Stimulated activated CD4-positive, alpha-beta T cell treated with anti-CD3 and anti-CD28 coated beads, Interleukin-15, amount 100 ng/mL, for 1 hour (primary cell): Measurements from ENCODE around the gene KICS2.
"Not testable (repeated sequence)": the region's sequence is repeated elsewhere in the genome, so short reads cannot be mapped to it uniquely, and the experiment has no call there.

Experiments
- DNase-seq, 2 donors: peaks; one replicate each; pipeline ENCODE4 v3.0.0-alpha.2; 2020; ENCODE audit warnings: low read depth in 1 of 2, low spot score in 1 of 2

The KICS2 gene

DNA sequence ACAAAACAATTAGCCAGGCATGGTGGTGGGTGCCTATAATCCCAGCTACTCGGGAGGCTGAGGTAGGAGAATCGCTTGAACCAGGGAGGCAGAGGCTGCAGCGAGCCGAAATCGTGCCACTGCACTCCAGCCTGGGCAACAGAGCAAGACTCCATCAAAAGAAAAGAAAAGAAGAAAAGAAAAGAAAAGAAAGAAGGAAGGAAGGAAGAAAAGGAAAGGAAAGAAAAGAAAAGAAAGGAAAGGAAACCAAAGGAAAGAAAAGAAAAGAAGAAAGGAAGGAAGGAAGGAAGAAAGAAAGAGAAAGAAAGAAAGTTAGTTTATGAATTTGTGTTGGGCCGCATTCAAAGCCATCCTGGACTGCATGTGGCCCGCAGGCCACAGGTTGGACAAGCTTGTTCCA is 4.5 kb downstream of the KICS2 start:
- not testable (repeated sequence) for DNase-seq

DNA sequence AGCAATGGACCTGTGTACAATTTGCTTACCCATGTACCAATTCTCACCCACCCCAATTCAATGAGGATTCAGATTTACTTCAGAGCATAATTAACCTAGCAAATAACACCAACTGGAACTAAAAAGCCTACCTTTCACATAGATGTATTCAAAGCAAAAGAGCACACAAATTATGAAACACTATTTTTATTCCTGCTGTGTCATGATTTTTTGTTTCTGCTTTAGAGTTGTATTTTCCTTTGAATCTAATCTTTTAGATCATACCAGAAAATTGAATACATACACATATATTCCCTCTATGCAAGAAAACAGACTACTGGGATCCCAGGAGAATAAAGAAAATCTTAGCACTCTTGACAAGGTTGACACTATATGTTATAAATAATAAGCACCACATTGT is 5.9 kb downstream of the KICS2 start:
- DNase-seq = no peak

DNA sequence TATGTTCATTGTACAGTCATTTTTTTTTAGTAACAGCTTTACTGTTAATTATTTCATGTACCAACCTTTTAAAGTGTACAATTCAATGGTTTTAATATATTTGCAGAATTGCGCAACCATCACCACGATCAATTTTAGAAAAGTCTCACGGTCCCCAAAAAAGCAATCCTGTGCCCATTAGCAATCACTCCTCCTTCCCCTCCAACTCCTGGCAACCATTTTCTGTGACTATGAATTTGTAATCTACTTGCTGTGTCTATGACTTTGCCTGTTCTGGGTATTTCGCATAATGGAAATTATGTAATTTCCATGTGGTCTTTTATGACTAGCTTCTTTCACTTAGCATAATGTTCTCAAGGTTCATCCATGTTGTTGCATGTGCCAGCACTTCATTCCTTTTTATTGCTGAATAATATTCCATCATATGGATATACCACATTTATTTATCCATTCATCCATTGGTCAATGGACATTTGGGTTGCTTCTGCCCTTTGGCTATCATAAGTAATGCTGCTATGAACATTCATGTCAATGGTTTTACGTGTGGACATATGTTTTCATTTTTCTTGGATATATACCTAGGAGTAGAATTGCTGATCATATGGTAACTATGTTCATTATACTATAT is 9.9 kb downstream of the KICS2 start:
- no peak for DNase-seq

DNA sequence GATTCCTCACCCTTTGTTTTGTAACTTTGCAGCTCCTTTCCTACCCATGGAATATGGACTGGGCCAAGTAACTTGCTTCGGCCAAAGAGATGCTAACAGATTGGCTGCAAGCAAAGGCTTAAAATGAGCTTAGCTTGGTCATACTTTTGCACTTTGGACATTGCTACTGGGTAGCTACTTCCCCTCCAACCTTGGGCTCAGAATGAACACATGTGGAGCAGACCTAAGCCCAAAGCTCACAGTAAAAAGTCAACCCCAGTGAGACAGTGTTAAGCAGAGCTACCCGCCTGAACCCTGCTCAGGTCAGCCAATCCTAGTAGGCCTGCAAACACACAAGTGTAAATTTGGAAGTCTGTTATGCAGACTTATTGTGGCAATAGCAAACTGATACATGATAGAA is 14.6 kb downstream of the KICS2 start:
- no peak for DNase-seq

DNA sequence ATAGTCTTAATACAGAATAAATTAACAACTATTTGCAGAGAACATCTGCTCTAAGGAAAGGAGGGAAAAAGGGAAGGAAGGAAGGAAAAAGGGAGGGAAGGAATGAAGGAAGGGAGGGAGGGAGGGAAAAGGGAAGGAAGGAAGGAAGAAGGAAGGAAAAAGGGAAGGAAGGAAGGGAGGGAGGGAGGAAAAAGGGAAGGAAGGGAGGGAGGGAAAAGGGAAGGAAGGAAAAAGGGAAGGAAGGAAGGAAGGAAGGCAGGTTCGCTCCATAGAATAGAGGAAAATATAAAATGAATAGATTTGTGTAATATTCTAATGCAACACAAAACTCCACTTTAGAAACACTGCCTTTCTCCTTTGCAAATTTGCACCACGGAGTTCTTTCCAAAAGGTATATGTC is 16.6 kb downstream of the KICS2 start:
- no peak for DNase-seq

DNA sequence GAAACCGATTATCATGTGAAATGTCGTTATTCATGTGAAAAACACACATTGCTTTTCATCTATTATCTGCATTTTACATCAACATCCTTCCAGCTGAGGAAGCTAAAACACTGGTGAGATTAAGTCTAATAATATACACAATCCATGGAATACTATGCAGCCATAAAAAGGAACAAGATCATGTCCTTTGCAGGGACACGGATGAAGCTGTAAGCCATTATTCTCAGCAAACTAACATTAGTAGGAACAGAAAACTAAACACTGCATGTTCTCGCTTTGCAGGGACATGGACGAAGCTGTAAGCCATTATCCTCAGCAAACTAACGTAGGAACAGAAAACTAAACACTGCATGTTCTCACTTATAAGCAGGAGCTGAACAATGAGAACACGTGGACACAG is 18.3 kb downstream of the KICS2 start:
- no peak for DNase-seq

DNA sequence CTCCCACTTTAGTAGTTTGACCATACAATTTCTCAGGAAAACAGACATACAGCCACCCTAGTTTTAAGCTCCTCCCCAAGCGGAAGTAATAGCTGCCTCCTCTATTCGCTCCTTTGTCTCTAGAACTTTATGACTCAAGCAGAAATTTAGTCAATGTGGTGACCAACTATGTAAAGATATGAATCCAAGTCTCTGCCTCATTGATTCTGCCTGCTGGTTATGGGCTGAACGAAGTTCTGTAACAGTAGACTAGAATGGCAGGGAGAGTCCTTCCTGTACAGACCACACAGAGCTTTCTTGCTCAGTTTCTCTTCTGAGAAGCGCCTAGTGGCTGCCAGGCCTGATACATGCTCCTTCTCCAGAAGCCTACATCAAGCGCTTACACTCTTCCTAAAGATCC is 19.1 kb downstream of the KICS2 start:
- no peak for DNase-seq

DNA sequence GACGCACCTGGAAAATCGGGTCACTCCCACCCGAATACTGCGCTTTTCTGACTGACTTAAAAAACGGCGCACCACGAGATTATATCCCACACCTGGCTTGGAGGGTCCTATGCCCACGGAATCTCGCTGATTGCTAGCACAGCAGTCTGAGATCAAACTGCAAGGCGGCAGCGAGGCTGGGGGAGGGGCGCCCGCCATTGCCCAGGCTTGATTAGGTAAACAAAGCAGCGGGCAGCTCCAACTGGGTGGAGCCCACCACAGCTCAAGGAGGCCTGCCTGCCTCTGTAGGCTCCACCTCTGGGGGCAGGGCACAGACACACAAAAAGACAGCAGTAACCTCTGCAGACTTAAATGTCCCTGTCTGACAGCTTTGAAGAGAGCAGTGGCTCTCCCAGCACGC is 26.3 kb downstream of the KICS2 start:
- not testable (repeated sequence) for DNase-seq

DNA sequence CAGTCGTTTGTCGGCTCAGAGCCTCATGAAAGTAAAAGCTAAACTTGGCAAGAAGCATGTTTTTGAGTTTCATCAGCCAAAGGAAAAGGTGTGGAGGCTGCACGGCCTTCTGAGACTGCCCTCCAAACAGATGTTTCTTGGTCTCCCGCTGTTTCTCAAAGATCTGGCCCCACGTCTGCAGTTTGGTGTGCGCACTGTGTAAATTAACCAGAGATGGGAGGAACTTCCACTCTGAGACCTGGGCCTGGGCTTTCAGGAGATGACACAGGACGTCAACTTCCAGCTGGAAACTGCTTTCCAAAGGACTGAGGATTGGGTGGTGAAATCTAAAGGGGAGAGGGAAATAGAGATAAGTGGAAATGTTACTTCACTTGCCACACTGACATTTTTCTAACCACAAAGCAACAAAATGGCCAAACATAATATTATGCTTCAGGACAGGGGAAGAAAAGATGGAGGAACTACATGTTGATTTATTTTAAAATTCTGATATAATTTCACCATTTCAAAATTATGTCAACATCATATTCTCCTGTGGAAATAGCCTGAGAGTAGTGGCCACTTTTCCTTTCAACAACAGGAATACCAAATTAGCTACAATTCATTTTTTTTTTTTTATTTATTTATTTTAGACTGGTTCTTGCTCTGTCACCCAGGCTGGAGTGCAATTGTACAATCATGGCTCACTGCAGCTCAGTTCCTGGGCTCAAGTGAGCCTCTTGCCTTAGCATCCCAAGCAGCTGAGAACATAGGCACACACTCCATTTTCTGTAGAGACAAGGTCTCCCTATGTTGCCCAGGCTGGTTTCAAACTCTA is 27.6 kb downstream of the KICS2 start:
- DNase-seq = no peak

DNA sequence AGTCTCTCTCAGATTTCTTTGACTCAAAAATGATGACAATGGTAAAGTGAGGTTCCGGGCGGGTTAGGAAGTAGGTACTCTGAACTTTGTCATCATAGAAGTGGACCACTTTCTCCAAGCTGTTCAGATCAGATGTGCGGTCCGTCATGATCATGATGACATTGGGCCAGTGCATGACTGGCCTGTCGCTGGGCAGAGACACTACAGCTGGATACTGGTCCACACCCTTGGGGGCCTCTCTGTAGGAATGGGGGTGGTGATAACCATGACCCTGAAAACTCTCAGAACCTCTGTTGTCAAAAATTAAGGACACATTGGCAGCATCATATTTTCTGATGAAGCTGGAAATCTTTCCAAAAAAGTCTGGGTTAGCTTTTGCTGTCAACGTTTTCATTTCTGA is 28.2 kb downstream of the KICS2 start:
- no peak for DNase-seq

DNA sequence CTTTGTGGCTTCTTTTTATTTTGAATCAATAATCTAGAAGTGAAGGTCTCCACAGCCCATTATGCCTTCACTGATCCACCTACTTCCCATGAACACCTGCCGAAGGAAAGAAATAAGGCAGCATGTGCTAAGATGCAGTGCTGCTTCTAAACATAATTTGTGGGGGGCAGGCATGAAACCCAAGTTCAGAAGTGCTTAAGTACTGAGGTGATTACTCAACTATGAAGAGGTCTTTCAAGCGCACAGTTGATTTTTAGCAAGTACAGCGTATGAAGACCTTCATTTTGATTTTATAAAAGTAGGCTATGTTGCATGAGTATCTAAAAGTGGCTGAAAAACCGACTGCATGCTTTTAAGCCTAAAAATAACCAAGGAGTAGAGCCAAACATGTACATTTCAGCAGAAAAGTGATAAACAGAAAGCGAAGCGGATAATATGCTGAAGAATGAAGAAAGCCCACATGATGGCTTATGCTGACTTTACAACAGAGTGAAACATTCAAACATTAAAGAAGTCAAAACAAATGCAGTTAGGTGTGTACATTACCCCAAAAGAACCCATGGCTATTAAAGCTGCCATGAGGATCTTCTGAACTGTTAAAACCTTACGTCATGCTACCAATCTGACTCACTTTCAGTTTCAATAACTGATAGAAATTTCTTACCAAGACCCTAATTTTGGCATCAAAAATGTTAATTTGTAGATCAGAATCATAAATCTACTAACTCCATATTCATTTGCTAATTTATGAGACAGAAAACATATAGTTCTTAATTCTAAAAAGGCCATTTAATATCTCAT is 29.3 kb downstream of the KICS2 start:
- no peak for DNase-seq

DNA sequence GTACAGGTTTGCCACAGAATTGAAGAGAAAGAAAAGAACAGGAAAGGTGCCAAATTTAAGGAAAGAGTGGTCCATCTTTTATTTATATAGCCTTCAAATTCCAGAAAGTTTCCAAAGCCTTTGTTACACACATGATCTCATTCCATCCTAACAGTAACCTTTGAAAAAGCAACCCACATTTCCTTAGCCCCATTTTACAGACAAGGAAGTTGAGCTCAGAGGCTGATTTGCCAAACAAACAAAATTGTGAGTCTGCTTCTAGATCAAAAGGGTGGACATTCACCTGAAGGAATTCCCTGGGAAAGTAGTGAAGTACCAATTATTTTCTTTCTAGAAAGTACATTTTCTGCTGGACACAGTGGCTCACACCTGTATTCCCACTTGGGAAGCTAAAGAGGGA is 32.0 kb downstream of the KICS2 start:
- DNase-seq = no peak

DNA sequence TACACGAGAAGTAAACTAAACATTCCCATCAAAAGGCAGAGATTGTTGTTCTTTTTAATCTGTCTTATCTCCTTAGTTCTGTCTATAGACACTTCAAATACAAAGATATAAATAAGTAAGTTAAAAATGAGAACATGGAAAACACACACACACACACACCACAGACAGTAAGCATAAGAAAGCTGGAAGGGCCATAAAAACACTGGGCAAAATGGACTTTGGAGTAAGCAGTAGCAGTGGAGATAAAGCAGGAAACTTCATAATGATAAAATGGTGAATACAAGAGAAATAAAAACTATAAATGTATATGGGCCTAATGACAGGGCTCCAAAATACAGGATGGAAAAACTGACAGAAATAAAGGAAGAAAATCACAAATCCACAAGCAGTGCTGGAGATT is 32.6 kb downstream of the KICS2 start:
- no peak for DNase-seq

DNA sequence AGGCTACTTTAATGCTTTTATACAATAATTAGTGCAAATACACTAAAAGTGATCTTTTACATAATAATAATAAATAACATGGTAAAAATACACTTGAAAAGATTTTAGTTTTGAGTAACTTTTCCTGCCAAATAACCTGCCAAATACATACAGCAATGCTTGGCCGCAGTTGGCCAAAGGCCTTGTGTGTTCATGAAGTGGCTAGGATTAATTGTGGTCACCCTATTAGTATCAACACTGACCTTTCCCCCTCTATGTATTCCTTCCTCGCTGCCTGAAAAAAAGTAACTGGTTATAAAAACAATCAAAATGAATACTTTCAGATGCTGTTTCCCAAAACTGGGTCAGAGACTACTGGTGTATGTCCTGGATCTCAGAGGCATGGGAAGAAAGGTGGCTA is 34.3 kb downstream of the KICS2 start:
- DNase-seq = no peak

DNA sequence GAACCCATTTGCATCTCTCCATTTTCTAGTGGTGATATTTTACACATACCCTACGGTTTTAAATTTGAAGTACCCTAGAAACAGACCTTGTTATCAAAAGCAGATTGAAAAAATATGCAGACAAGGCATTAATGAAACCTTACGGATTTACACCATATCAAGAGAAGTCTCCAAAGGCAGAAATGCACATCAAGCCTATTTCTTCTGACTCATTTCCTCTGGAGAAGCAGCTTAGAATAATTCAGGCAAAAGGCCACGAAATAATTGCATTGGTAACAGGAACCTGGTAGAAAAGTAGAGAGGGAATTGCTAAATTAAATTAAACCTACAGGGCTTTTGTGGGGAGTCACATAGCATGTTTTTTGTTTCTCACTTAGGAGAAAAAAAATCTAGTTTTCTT is 34.7 kb downstream of the KICS2 start:
- DNase-seq = no peak

DNA sequence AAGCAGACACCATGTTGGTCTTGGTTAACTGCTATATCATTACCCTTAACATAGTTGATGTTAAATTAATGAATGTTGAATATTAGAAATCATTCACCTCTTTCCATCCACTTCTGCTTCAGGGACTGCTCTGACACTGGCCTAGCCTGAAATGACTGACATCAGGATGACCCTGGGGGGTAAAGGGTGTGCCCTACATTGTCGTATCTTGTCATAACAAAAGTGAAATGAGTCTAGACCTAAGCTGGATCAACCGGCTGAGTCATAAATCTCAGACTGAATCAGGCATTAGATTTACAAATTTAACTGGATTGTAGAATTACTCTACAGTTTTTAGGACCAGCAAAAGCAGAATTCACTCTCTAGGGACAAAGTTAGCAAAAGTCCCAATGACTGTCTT is 35.3 kb downstream of the KICS2 start:
- DNase-seq = no peak

DNA sequence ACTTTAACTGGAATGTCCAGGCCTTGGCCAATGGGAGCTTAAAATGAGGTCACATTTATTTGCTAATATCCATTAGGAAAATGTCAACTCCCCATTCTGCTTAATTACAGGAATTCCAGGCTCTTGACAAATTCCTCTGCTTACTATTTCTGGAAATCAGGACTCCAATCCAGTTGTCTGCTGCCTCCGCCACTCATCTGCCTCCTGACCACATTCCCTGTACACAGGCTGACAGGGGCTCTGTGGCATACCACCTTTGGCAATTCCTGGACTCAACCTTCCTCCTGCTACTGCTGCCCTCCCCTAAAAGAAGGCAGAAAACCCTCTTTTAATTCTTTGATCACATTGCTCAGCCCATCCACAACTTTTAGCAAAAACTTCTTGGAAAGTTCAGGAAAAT is 37.9 kb downstream of the KICS2 start:
- no peak for DNase-seq

DNA sequence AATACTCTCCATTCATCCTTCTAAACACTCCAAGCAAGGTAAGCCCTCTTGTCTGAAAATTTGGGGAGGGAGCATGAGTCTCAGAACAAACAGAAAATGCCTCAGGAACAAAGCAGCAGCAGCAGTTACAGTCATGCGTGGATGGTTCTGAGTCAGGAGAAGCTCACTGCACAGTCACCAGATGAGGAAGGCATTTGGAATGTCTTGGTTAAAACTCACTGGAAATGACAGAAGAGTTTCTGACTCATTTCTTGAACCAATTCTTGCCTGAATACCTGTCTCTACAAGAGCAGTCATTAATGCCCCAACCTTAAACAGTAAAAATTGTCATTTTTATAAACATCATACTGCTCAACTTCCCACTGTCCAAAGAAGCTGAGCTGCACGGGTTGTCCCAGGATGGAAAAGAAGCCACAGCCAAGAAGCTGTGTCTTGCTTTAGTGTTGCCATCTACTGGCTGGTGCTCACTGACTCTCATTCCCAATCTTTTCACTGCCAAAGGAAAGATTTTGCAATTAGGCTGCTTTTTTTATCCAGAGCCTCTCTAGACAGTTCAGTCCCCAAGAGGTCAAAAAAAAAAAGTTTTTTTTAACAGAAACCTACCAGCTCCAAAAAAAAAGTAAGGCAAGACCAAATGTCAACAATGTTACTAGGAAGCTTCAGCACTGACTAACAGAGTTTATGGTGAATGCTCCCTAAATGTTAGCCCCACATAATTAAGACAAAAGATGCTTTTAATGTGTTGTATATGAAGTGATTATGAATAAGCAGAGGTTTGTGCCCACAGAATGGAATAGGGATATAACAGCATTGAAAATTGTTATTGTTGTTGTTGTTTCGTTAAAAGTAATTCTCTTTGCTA is 40.4 kb downstream of the KICS2 start:
- DNase-seq = no peak

DNA sequence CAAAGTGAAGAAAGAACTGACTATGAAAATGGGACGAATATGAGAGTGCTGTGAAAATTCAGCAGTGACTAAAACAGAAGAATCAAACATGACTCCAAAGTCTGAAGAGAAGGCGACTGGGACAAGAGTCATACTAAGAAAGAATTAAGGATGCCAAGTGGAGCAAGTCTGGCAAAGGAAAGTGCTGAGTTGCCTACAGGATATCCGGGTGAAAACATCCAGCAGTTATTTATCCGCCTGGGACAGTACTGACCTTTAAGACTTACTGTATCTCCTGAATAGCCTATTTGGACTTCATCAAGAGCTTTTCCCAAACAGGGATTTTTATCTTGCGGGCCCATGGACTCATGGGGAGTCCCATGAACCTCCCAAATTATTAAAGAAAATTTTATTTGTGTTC is 41.1 kb downstream of the KICS2 start:
- no peak for DNase-seq

DNA sequence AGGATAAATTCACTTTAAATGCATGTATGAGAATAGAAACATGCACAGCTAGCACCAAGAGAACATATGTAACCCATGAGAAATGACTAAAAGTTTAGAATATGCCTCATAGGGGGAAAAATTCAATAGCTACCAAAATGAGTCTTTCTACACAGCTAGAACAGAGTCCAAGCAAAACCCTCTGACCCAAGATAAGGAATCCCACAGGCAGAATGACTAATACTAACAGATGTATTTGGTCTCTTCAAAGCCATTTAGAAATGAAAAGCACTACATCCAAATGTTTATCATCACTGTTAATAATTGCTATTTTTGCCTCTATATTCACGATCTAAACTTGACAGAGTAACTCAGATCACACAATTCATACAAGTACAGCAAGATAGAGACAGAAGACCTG is 44.0 kb downstream of the KICS2 start:
- DNase-seq = no peak

DNA sequence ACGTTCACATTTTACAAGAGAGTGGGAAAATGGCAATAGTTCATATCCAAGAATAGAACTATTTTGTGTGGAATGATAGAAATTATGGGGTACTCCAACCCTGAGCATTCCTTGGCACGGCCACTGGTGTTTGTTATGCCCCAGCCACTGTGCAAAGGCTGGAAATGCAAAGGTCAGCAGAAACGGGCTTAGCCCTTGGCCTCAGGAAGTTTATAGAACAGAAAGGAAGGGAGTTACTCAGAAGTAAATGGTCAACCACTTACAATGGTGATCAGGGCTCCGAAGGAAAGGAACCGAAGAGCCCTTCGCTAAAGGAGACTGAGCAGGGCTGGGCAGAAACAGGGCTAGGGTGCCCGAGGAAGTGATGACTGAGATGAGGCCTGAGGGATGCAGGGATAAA is 45.1 kb downstream of the KICS2 start:
- no peak for DNase-seq
